MCF 10A (cell line): ENCODE measurements around the gene PTPRG. TPM values are rescaled to one million over a fixed set of nuclear protein-coding genes. Genes with fewer than 3 reads are reported as not detected.

ENCODE experiments used
- BruUV-seq: library from RNA; stranded (reverse); fragments of 400-500 nt; replicated peaks from 2 replicates; lab custom pipeline; 2021; lab: Mats Ljungman, UMichigan
- CTCF ChIA-PET: fragments of 300-600 bp; sonication (Branson Sonifier 250); formaldehyde crosslinking; extraction: SDS; loops from one replicate; lab custom pipeline; 2021; ENCODE audit warnings: antibody characterized with exemption, inconsistent platforms; lab: Yijun Ruan, JAX
- POLR2A ChIA-PET: fragments of 300-600, 350-650 bp; sonication (Branson Sonifier 250); formaldehyde crosslinking; extraction: SDS; loops from one replicate; lab custom pipeline; 2020; ENCODE audit warnings: antibody characterized with exemption, inconsistent platforms; lab: Yijun Ruan, JAX
- DNase-seq: peaks from one replicate; pipeline ENCODE4 v3.0.0-alpha.2; 2018; ENCODE audit not compliant: unreplicated experiment
- H3K27ac Mint-ChIP-seq: one replicate; pipeline ENCODE4 v1.8.0; 2022; ENCODE audit warnings: mild to moderate bottlenecking, low read depth, mixed read lengths; ENCODE audit not compliant: unreplicated experiment
- H3K27me3 Mint-ChIP-seq: one replicate; pipeline ENCODE4 v1.8.0; 2022; ENCODE audit warnings: mixed read lengths; ENCODE audit not compliant: insufficient read depth, unreplicated experiment
- H3K36me3 Mint-ChIP-seq: one replicate; pipeline ENCODE4 v1.8.0; 2022; ENCODE audit warnings: mild to moderate bottlenecking, moderate library complexity, mixed read lengths; ENCODE audit not compliant: insufficient read depth, unreplicated experiment
- H3K4me1 Mint-ChIP-seq: one replicate; pipeline ENCODE4 v1.8.0; 2022; ENCODE audit warnings: mixed read lengths; ENCODE audit not compliant: insufficient read depth, unreplicated experiment
- H3K4me3 Mint-ChIP-seq: one replicate; pipeline ENCODE4 v1.8.0; 2022; ENCODE audit warnings: mild to moderate bottlenecking, moderate library complexity, mixed read lengths; ENCODE audit not compliant: unreplicated experiment
- H3K9me3 Mint-ChIP-seq: one replicate; pipeline ENCODE4 v1.8.0; 2022; ENCODE audit warnings: mixed read lengths; ENCODE audit not compliant: unreplicated experiment
- intact Hi-C: fragments of 100-400 bp; cut with micrococcal nuclease; formaldehyde crosslinking; loops from 2 replicates; pipeline ENCODE4 v1.14.1; 2022
- total RNA-seq: library from RNA; stranded (reverse); gene quantifications from 2 replicates; pipeline ENCODE4 v1.2.3, GENCODE V29; 2022
- TF ChIP-seq, protein P1 (sequence below): fragments of 200-600 bp; IDR thresholded peaks from one replicate; pipeline ENCODE4 v1.8.0; 2022; ENCODE audit warnings: antibody characterized with exemption, mild to moderate bottlenecking; ENCODE audit not compliant: unreplicated experiment

Gene PTPRG
- total RNA-seq, 1 experiment from 2014 or later: 54.5 TPM

DNA sequence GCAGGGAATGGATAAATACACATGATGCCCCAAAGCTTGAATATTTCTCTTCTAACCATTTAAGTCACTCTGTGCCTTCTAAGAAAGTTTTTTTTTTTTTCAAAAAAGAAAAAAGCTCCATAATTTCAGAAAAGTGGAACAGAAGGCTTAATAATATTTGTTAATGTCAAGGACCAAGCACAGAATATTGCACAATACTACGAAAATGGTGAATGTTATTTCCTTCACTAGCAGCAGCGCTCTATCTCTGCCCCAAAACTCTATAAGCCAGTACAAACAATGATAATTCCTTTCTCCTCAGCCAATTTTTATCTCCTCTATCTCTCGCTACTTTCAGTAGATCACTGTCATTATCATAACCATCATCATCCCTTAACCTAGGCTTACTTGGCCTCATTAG, 739.2 kb downstream of the PTPRG start:
- DNase-seq: no peak
- Mint-ChIP-seq H3K36me3 (peaks cover 6% of the 10 kb centered on the region), H3K4me1 (no peaks in the 10 kb centered on the region), H3K4me3 (no peak overlapping the region), H3K27me3 (no peaks in the 10 kb centered on the region), H3K9me3 (no peaks in the 10 kb centered on the region), H3K27ac (no peak overlapping the region)
- intact Hi-C loops: no loop called here
- no TSS peak for BruUV-seq
- CTCF ChIA-PET: interaction anchor here (0.7 to 1.4 kb wide), 2 partner anchors 99 to 734 kb away, joined by 3 read pairs; no protein-coding TSS in a partner anchor
- POLR2A ChIA-PET: no interaction called here
- TF ChIP-seq, protein P1, sequence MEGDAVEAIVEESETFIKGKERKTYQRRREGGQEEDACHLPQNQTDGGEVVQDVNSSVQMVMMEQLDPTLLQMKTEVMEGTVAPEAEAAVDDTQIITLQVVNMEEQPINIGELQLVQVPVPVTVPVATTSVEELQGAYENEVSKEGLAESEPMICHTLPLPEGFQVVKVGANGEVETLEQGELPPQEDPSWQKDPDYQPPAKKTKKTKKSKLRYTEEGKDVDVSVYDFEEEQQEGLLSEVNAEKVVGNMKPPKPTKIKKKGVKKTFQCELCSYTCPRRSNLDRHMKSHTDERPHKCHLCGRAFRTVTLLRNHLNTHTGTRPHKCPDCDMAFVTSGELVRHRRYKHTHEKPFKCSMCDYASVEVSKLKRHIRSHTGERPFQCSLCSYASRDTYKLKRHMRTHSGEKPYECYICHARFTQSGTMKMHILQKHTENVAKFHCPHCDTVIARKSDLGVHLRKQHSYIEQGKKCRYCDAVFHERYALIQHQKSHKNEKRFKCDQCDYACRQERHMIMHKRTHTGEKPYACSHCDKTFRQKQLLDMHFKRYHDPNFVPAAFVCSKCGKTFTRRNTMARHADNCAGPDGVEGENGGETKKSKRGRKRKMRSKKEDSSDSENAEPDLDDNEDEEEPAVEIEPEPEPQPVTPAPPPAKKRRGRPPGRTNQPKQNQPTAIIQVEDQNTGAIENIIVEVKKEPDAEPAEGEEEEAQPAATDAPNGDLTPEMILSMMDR: no peak

DNA sequence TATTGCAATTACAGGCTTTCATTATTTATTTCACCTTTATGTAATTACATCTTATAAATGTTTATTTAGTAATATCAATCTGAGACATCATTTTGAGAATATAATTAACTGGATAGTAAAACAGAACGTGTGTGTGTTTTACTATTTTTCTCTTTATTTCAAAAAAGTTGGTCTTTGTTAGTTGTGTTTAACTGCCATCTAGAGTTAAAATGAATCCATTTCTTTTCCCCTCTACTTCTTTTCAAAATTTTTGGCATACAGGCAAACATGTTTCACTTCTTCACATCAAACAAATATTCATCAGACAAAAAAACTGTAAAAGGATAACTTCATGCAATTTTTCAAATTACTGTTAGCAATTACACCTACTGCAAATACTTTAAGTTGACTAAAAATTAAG, 750.8 kb downstream of the PTPRG start:
- TF ChIP-seq, protein P1: no peak
- intact Hi-C loops: no loop called here
- ChIA-PET CTCF (interaction anchor here (0.6 to 1.5 kb wide), 4 partner anchors 12 to 113 kb away, joined by 3 to 12 read pairs (median 4); no protein-coding TSS in a partner anchor), POLR2A (no interaction called here)
- DNase-seq: no peak
- no TSS peak for BruUV-seq
- no peaks in the 10 kb centered on the region for H3K36me3 Mint-ChIP-seq
- no peak overlapping the region for H3K4me3 Mint-ChIP-seq
- no peak overlapping the region for H3K27ac Mint-ChIP-seq
- peaks cover 56% of the 10 kb centered on the region for H3K27me3 Mint-ChIP-seq
- H3K9me3 Mint-ChIP-seq: no peaks in the 10 kb centered on the region
- no peaks in the 10 kb centered on the region for H3K4me1 Mint-ChIP-seq

DNA sequence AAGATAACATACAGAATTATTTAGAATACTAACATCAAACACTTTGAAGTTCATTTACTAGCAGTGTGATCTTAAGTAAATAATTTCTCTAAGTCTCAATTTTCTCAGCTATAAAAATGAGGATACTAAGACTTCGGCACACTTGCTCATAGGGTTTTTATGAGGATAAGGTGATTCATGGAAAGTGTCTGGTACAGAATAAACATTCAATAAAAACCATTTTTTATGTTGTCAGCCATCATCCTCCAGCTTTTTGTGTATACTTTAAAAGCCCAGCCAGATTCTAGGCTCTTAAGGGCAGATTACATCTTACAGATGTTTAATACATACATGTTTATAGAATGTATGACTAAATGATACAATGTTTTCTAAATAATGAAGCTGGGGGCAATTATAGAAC, 755.2 kb downstream of the PTPRG start:
- TF ChIP-seq, protein P1: no peak
- Mint-ChIP-seq H3K4me1 (no peaks in the 10 kb centered on the region), H3K4me3 (no peak overlapping the region), H3K36me3 (no peaks in the 10 kb centered on the region), H3K27ac (no peak overlapping the region), H3K9me3 (no peaks in the 10 kb centered on the region), H3K27me3 (peaks cover 79% of the 10 kb centered on the region)
- ChIA-PET CTCF (interaction anchor here (0.6 to 1.3 kb wide), 3 partner anchors 114 to 244 kb away, joined by 4 to 6 read pairs (median 4); no protein-coding TSS in a partner anchor), POLR2A (interaction anchor here (0.6 kb wide), 1 partner anchor 398 kb away, joined by 3 read pairs; no protein-coding TSS in a partner anchor)
- intact Hi-C loops: no loop called here
- no peak for DNase-seq
- no TSS peak for BruUV-seq

DNA sequence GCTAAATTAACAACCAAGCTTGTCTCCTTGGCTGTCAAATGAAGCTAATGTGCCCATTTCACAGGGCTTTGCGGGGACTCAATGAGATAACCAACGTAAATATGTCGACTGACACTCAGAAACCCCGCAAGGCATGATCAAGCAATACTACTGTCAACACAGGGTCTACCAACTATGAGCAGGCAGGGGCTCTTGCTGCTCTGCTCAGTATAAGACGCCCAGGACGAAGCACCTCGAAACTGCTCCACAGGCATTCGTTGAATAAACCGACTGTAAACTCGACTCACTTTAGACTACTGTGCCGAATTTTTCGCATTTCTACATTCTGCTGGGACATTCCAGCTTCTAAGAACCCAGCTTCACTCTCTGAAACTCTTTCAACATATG, 757.0 kb downstream of the PTPRG start:
- no peak overlapping the region for H3K4me3 Mint-ChIP-seq
- H3K9me3 Mint-ChIP-seq: no peaks in the 10 kb centered on the region
- TF ChIP-seq, protein P1: no peak
- H3K36me3 Mint-ChIP-seq: no peaks in the 10 kb centered on the region
- no peak for DNase-seq
- CTCF ChIA-PET: no interaction called here
- no TSS peak for BruUV-seq
- POLR2A ChIA-PET: no interaction called here
- H3K27me3 Mint-ChIP-seq: peaks cover 95% of the 10 kb centered on the region
- H3K27ac Mint-ChIP-seq: no peak overlapping the region
- no peaks in the 10 kb centered on the region for H3K4me1 Mint-ChIP-seq
- intact Hi-C loops: no loop called here
